HS-27A (cell line): ENCODE results near the gene PHIP.
"Not testable (repeated sequence)": the region's sequence is repeated elsewhere in the genome, so short reads cannot be mapped to it uniquely, and the experiment has no call there.

ENCODE experiments used
- DNase-seq: peaks from one replicate; pipeline ENCODE4 v3.0.0-alpha.2; 2012; ENCODE audit warnings: low read depth, missing footprints

PHIP gene

GRCh38 chr6:78921168-78921567 is 156.9 kb downstream of the PHIP start:
- DNase-seq: not testable (repeated sequence)

GRCh38 chr6:78917788-78918187 is 160.3 kb downstream of the PHIP start:
- no peak for DNase-seq

- DNase-seq: no peak
Observed at GRCh38 chr6:78916411-78916810, 161.6 kb downstream of the PHIP start.

- DNase-seq: no peak
Observed at GRCh38 chr6:78911218-78911940, 166.7 kb downstream of the PHIP start.

- no peak for DNase-seq
Observed at GRCh38 chr6:78910591-78911171, 167.4 kb downstream of the PHIP start.

GRCh38 chr6:78910010-78910409 is 168.0 kb downstream of the PHIP start:
- no peak for DNase-seq

GRCh38 chr6:78909391-78909790 is 168.7 kb downstream of the PHIP start:
- DNase-seq: no peak

- DNase-seq: no peak
Observed at GRCh38 chr6:78908621-78909020, 169.4 kb downstream of the PHIP start.

GRCh38 chr6:78896227-78896626 is 181.8 kb downstream of the PHIP start:
- no peak for DNase-seq

GRCh38 chr6:78889901-78890300 is 188.2 kb downstream of the PHIP start:
- not testable (repeated sequence) for DNase-seq
